NCI-H2227 treated with DMSO at 0.1 percent for 48 hours (cell line): ENCODE results near the gene CNTN2.
A peak's percentile ranks its signal among the peaks of the same experiment; 100 is the strongest.

ENCODE experiments used
- DNase-seq: peaks from one replicate; lab custom pipeline; 2025; lab: John Stamatoyannopoulos, UW

Gene CNTN2

GRCh38 chr1:205054013-205054412 lies 11.0 kb downstream of the CNTN2 start:
- DNase-seq: no peak

DNA sequence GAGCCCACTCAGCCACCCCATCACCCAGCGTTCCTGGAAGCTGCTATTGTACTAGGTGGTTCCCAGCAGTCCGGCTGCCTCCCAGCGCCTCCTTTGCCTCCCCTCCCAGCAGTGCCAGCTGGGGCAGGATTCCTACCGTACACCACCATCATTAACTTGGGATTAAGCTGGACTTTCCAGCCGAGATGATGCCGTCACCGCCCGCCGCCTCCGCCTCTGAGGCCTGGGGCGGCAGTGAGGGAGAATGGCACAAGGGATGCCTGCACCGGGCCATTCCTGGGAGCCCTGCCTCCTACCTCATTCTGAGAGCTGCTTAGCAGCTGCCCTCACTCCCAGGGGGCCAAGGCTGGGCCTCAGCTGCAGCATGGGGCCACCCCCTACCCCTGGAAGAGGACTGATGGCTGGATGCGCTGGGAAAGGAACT lies 13.2 kb downstream of the CNTN2 start:
- DNase-seq: peak; percentile 58

DNA sequence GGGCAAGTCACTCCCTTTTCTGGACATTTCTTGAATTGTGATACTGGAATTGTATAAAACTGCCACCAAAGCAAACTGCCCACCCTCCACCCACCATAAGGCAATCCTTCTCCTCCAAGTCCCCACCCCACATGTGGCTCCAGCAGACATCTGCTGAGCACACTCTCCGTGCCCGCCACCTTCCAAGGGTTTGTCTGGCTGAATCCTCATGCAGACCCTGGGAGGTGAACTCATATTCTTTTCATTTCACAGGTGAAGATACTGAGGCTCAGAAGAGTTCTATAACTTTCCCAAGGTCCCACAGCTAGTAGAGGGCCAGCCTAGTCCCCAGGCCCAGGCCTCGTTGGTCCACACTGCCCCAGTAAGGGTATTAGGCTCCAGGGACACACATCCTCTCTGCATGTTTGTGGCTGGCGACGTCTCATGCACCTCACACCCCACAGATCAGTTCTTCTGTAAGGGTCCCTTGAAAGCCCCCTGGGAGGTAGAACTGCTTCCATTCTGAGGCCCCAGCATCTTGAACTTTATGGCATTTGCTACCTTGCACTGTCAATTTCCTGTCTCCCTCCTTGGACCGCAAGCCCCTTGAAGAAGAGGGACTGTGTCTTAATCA lies 14.1 kb downstream of the CNTN2 start:
- no peak for DNase-seq

DNA sequence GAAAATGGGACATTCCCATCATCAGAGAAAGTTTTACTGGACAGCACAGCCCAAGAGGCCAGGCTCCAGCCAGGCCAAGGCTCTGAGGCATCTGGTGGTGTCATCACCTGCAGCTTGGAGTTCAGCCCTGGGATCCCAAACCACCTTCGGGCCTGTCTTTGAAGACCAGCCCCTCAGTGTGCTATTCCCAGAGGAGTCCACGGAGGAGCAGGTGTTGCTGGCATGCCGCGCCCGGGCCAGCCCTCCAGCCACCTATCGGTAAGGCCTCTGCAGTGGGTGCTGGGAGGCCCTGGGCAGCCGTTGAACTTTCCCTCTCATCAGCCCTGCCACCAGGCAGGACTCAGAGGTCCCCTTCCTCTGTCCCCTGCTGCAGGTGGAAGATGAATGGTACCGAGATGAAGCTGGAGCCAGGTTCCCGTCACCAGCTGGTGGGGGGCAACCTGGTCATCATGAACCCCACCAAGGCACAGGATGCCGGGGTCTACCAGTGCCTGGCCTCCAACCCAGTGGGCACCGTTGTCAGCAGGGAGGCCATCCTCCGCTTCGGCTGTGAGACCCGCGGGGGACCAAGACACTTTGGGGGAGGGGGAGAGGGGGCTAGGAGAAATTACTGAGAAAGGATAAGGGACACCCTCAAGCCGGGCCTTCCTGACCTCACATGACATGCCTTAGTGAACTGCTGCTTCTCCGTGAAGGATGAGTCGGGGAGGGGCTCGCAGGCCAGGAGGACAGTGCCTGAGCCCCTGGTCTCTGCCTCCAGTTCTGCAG lies 15.0 kb downstream of the CNTN2 start:
- no peak for DNase-seq

DNA sequence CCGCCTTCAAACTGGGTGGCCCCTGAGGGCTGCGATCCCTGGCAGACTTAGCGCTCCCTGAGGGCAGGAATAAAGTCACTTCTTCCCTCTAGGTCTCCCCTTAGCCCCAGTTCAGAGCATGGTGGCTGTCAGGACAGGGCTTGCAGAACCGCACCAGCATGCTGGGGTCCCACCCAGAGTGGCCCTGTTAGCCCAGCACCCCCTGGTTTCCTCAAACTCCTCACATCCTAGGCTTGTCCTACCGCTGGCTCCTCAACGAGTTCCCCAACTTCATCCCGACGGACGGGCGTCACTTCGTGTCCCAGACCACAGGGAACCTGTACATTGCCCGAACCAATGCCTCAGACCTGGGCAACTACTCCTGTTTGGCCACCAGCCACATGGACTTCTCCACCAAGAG lies 15.8 kb downstream of the CNTN2 start:
- no peak for DNase-seq

DNA sequence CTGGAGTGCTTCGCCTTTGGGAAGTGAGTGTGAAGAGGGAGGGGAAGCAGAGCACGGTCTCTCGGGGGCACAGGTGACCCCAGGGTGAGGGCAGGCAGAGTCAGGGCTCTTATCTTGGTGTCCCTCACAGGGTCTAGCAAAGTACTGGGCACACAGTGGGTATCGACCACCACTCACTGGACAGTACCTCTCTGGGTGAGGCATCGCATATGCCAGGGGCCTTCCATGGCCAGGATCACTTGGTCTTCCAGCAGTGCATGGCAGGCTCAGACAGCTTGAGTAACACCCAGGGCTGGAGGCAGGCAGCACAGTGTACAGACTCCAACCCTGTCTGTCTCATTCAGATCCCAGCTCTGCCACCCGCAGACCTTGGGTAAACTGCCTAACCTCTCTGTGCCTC lies 16.6 kb downstream of the CNTN2 start:
- DNase-seq: no peak

GRCh38 chr1:205060746-205061145 lies 17.7 kb downstream of the CNTN2 start:
- DNase-seq: no peak

DNA sequence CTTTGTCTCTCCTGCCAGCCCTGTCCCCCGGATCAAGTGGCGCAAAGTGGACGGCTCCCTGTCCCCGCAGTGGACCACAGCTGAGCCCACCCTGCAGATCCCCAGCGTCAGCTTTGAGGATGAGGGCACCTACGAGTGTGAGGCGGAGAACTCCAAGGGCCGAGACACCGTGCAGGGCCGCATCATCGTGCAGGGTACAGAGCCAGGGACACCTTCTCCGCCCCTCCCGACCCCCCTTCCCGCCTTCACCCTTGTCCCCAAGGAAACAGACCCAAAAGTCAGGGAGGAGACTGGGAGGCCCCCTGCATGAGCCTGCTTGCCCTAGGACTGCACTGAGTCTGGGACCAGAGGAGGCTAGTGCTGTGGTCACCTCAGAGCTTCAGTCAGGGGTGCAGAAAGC lies 18.2 kb downstream of the CNTN2 start:
- DNase-seq: no peak

DNA sequence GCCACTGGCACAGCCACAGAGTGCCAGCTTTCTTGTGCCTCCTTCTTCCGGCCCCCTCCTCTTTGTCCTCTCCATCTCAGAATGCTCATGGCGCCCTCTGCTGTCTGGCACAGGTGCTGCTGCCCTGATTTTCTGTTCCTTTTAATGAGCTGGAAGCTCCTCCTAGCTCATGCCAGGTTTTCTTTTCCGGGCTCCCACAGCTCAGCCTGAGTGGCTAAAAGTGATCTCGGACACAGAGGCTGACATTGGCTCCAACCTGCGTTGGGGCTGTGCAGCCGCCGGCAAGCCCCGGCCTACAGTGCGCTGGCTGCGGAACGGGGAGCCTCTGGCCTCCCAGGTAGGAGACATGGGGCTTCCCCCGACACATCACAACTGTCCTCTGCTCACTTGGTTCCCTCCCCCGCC lies 18.7 kb downstream of the CNTN2 start:
- peak; percentile 65 for DNase-seq

DNA sequence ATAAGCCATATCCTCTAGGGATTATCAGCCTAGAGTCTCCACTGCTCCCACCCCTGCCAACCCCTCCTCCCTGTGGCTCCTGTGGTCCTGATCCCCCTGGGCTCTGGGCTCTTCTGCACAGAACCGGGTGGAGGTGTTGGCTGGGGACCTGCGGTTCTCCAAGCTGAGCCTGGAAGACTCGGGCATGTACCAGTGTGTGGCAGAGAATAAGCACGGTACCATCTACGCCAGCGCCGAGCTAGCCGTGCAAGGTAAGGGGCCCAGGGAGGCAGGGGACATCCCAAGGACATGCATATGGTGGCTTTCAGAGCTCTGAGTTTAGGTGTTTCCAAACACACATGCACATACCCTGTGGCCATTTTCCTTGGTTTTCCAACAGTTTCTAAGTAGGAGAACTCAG lies 19.3 kb downstream of the CNTN2 start:
- no peak for DNase-seq

GRCh38 chr1:205062895-205063294 lies 19.9 kb downstream of the CNTN2 start:
- no peak for DNase-seq

- DNase-seq: no peak
These were observed 21.3 kb downstream of the CNTN2 start for GRCh38 chr1:205064301-205064700.

GRCh38 chr1:205064741-205065316 lies 21.8 kb downstream of the CNTN2 start:
- DNase-seq: no peak

- no peak for DNase-seq
These were observed 22.7 kb downstream of the CNTN2 start for GRCh38 chr1:205065666-205066065.

GRCh38 chr1:205066141-205066818 lies 23.3 kb downstream of the CNTN2 start:
- no peak for DNase-seq

DNA sequence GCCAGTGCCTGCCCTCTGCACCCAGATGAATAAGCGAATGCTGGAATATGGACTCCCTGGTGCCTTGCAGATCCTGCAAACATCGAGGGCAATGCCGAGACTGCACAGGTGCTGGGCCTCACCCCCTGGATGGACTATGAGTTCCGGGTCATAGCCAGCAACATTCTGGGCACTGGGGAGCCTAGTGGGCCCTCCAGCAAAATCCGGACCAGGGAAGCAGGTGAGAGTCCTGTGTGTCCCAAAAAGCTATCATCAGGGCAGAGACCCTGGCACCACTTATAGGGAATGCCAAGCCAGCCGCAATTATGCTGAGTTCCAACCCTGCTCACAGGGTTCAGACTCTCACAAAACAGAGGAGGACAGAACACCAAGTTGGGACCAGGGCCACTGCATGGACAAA lies 24.0 kb downstream of the CNTN2 start:
- no peak for DNase-seq

GRCh38 chr1:205068001-205068400 lies 25.0 kb downstream of the CNTN2 start:
- no peak for DNase-seq

DNA sequence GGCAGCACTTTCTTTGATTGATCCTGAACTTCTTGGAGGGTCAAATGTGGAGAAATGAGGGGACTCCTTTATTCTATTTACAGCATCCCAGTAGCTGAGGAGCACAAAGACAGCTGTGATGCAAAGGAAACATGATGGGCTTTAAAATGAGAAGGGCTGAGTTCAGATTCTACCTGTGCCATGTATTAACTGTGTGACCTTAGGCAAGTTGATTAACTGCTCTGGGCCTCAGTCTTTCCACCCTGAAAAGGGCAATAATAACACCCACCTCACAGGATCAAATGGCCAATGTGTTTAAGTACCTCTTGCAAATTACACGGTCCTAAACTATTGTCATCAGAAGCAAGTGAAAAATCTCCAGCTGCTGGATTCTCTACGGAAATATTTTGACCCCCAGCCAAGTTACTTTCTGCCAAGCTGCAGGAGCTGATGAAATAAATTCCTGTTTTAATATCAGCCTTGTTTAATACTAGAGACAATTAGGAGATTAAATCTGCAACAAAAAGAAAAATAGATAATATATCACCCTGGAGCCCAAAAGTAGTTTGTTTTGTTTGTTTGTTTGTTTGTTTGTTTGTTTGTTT lies 25.5 kb downstream of the CNTN2 start:
- no peak for DNase-seq

GRCh38 chr1:205069371-205070125 lies 26.5 kb downstream of the CNTN2 start:
- DNase-seq: no peak

DNA sequence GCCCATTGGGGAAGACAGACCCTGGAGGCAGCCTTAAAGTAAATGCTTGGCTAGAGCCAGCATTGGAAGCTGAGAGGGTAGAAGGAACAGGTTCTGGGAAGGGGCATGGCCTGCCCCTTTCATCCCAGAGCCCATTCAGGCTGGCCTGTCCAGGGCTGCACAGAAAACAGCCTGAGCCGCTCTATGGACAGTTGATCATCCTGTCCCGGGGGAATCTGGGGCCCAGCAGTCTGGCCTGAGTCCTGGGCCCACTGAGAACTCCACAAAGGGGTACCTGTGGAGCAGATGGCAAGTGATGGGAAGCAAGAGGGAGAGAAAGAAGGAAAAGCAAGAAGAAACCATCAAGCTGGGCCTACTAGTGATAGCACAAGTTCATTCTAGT lies 28.0 kb downstream of the CNTN2 start:
- DNase-seq: no peak

DNA sequence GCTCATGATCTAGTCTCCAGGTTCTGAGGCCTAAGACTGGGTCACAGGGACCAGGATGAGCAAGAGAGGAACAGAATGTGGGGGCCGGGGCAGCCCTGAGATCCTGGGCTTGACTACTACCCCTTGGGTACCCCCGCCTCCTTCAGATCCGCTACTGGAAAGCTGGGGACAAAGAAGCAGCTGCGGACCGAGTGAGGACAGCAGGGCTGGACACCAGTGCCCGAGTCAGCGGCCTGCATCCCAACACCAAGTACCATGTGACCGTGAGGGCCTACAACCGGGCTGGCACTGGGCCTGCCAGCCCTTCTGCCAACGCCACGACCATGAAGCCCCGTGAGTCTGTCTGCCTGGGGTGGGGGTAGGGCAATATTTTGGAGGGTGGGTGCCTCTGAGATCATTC lies 28.8 kb downstream of the CNTN2 start:
- DNase-seq: no peak

- DNase-seq: no peak
These were observed 29.3 kb downstream of the CNTN2 start for GRCh38 chr1:205072286-205072685.
